ENCODE measurements around the gene PSMD9. TPM values are rescaled to one million over a fixed set of nuclear protein-coding genes. Genes with fewer than 3 reads are reported as not detected.
A peak's percentile ranks its signal among the peaks of the same experiment; 100 is the strongest.
"Not testable (repeated sequence)": the region's sequence is repeated elsewhere in the genome, so short reads cannot be mapped to it uniquely, and the experiment has no call there.

The PSMD9 gene
- total RNA-seq, 1 donor from 2014 or later: 38.8 TPM

DNA sequence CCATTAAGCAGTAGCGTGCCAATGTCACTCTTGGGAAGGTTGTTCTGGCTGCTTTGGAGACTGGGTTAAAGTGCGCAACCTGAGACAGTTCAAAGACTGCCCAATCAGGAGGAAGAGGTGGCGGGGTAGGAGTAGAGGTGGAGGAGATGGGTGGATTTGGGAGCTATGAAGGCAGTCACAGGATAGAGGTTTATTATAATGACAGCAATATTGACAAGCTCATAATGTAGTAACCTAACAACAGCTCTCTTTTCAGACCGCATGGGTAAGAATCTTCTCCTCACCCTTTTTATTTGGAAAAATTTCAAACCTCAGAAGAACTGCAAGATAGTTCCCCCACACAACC lies 5.3 kb upstream of the PSMD9 start:
- Mint-ChIP-seq H3K4me1 (ENCODE audit: low read depth) (peaks cover under 1% of the 10 kb centered on the region), H3K27ac (no peak overlapping the region), H3K36me3 (ENCODE audit: insufficient read depth) (no peaks in the 10 kb centered on the region), H3K27me3 (peaks cover 6% of the 10 kb centered on the region), H3K9me3 (ENCODE audit: low read depth) (peaks cover 1% of the 10 kb centered on the region), H3K4me3 (ENCODE audit: low read depth) (no peak overlapping the region)
- DNase-seq (ENCODE audit: low spot score, unreplicated experiment): no peak
- TF ChIP-seq, protein P1, sequence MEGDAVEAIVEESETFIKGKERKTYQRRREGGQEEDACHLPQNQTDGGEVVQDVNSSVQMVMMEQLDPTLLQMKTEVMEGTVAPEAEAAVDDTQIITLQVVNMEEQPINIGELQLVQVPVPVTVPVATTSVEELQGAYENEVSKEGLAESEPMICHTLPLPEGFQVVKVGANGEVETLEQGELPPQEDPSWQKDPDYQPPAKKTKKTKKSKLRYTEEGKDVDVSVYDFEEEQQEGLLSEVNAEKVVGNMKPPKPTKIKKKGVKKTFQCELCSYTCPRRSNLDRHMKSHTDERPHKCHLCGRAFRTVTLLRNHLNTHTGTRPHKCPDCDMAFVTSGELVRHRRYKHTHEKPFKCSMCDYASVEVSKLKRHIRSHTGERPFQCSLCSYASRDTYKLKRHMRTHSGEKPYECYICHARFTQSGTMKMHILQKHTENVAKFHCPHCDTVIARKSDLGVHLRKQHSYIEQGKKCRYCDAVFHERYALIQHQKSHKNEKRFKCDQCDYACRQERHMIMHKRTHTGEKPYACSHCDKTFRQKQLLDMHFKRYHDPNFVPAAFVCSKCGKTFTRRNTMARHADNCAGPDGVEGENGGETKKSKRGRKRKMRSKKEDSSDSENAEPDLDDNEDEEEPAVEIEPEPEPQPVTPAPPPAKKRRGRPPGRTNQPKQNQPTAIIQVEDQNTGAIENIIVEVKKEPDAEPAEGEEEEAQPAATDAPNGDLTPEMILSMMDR (IDR thresholded peaks at IDR 0.05; ENCODE audit: unreplicated experiment): no peak

DNA sequence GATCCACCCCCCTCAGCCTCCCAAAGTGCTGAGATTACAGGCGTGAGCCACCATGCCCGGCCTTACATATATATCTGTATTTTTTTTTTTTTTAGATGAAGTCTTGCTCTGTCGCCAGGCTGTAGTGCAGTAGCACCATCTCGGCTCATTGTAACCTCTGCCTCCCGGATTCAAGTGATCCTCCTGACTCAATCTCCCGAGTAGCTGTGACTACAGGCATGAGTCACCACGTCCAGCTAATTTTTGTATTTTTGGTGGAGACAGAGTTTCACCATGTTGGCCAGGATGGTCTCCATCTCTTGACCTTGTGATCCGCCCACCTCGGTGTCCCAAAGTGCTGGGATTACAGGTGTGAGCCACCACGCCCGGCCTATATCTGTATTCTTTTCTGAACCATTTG lies 3.5 kb upstream of the PSMD9 start:
- H3K36me3 Mint-ChIP-seq (ENCODE audit: insufficient read depth); H3K9me3 Mint-ChIP-seq (ENCODE audit: low read depth); DNase-seq (ENCODE audit: low spot score, unreplicated experiment); H3K27ac Mint-ChIP-seq; H3K4me3 Mint-ChIP-seq (ENCODE audit: low read depth); H3K27me3 Mint-ChIP-seq; H3K4me1 Mint-ChIP-seq (ENCODE audit: low read depth): not testable (repeated sequence)

DNA sequence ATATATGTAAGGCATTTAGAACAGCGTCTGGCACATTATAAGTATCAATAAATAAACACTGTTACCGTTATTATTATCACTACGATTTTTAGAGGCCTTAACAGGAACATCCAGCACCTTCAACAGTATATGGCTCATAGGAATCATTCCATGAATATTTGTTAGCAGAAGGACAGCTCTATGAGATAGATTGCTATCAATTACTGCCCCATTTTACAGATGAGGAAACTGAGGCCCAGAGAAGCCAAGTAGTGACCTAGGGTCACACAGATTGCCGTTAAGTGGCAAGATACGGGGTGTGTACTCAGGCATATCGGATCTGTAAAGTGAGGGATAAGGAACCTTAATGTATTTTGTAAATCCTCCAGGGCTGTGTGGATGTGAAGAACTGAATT lies 510 bp upstream of the PSMD9 start:
- peaks cover 2% of the 10 kb centered on the region for H3K27me3 Mint-ChIP-seq
- peaks cover 10% of the 10 kb centered on the region for H3K4me1 Mint-ChIP-seq (ENCODE audit: low read depth)
- DNase-seq (ENCODE audit: low spot score, unreplicated experiment): no peak
- H3K27ac Mint-ChIP-seq: peak overlapping the region; percentile 99
- H3K36me3 Mint-ChIP-seq (ENCODE audit: insufficient read depth): no peaks in the 10 kb centered on the region
- H3K9me3 Mint-ChIP-seq (ENCODE audit: low read depth): peaks cover 3% of the 10 kb centered on the region
- TF ChIP-seq, protein P1 (IDR thresholded peaks at IDR 0.05; ENCODE audit: unreplicated experiment): no peak
- peak overlapping the region; percentile 98 for H3K4me3 Mint-ChIP-seq (ENCODE audit: low read depth)

DNA sequence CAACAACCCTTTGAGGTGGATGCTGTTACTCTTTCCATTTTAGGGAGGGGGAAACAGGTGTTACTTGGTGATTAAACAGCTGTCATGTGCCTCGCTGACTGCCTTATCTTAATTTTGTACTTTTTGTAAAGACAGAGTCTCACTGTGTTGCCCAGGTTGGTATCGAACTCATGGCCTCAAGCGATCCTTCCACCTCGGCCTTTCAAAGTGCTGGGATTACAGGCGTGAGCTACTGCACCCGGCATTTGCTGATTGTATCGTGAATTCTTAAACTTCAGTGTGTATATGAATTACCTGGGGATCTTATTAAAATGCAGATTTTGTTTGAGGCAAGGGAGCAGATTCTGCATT lies 659 bp downstream of the PSMD9 start:
- TF ChIP-seq, protein P1 (IDR thresholded peaks at IDR 0.05; ENCODE audit: unreplicated experiment): no peak
- peaks cover 1% of the 10 kb centered on the region for H3K36me3 Mint-ChIP-seq (ENCODE audit: insufficient read depth)
- H3K27ac Mint-ChIP-seq: peak overlapping the region; percentile 99
- peak overlapping the region; percentile 98 for H3K4me3 Mint-ChIP-seq (ENCODE audit: low read depth)
- H3K27me3 Mint-ChIP-seq: peaks cover 2% of the 10 kb centered on the region
- peaks cover 17% of the 10 kb centered on the region for H3K4me1 Mint-ChIP-seq (ENCODE audit: low read depth)
- DNase-seq (ENCODE audit: low spot score, unreplicated experiment): no peak
- peaks cover 3% of the 10 kb centered on the region for H3K9me3 Mint-ChIP-seq (ENCODE audit: low read depth)

DNA sequence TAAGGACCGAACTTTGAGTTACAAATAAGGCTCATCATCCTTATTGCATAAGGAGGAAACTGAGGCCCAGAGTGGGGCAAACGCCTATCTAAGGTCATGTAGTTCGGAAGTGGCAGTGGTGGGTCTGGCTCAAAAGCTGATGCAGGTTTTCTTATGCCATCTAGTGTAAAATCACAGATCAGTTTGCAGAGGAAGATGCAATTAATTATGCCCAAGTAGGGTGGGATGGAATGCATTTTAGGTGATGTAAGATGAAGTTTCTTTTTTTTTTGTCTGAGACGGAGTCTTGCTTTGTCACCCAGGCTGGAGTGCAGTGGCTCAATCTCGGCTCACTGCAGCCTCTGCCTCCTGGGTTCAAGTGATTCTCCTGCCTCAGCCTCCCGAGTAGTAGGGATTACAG lies 1.1 kb downstream of the PSMD9 start:
- Mint-ChIP-seq H3K27ac (peak overlapping the region; percentile 73), H3K4me3 (ENCODE audit: low read depth) (peak overlapping the region; percentile 98), H3K4me1 (ENCODE audit: low read depth) (peaks cover 18% of the 10 kb centered on the region)
- DNase-seq (ENCODE audit: low spot score, unreplicated experiment); H3K9me3 Mint-ChIP-seq (ENCODE audit: low read depth); H3K36me3 Mint-ChIP-seq (ENCODE audit: insufficient read depth); H3K27me3 Mint-ChIP-seq: not testable (repeated sequence)

DNA sequence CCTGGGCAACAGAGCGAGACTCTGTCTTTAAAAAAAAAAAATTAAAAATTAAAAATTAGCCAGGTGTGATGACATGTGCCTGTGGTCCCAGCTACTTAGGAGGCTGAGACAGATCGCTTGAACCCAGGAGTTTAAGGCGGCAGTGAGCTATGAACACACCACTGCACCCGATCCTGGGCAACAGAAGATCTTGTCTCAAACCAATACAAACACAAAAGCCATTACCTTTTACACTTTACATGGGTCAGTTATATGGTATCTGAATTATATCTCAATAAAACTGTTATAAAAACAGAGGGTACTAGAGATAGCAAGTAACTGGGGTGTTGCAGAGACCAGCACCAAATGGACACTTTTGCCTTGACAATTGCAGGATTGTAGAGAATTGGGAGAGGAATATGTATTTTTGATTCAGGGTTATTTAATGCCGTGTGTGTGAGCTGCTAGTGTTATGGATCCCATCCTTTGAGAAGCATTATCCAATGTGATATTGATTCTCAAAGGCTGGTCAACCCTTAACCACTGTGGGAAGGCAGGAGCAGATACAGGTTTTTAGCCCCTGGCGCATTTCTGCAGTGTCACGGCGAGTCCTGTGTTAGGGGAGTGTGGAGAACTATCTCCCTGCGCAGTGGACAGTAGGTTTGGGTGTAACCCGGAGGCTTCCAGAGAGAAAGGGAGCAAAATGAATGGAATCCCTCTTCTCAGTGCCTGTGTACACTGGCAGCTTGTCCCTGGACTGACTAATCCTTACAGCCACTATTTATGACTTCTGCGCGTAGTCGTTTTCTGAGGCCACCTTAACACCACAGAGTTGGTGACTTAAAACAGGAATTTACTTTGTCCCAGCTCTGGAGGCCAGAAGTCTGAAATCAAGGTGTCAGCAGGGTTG lies 4.3 kb downstream of the PSMD9 start:
- no peak for DNase-seq (ENCODE audit: low spot score, unreplicated experiment)
- peaks cover 18% of the 10 kb centered on the region for H3K4me1 Mint-ChIP-seq (ENCODE audit: low read depth)
- no peaks in the 10 kb centered on the region for H3K27me3 Mint-ChIP-seq
- TF ChIP-seq, protein P1 (IDR thresholded peaks at IDR 0.05; ENCODE audit: unreplicated experiment): no peak
- peaks cover 5% of the 10 kb centered on the region for H3K36me3 Mint-ChIP-seq (ENCODE audit: insufficient read depth)
- H3K9me3 Mint-ChIP-seq (ENCODE audit: low read depth): peaks cover 3% of the 10 kb centered on the region
- H3K27ac Mint-ChIP-seq: no peak overlapping the region
- H3K4me3 Mint-ChIP-seq (ENCODE audit: low read depth): no peak overlapping the region

Measured in progenitor cell of endocrine pancreas (in vitro differentiated cells).